H4 (cell line): Measurements from ENCODE around the gene FARP1. TPM values are rescaled to one million over a fixed set of nuclear protein-coding genes. Genes with fewer than 3 reads are reported as not detected.
"Not testable (repeated sequence)": the region's sequence is repeated elsewhere in the genome, so short reads cannot be mapped to it uniquely, and the experiment has no call there.

Source experiments
- DNase-seq: peaks from one replicate; pipeline ENCODE4 v3.0.0-alpha.2; 2015; ENCODE audit warnings: low spot score
- total RNA-seq: library from RNA; depleted of rRNA; stranded (reverse); fragments of >200 nt; shearing (Covaris generic); gene quantifications from 2 replicates; pipeline ENCODE4 v1.2.3, GENCODE V29; 2014

FARP1 gene
- total RNA-seq, 1 experiment from 2014 or later: 6.3 TPM

DNA sequence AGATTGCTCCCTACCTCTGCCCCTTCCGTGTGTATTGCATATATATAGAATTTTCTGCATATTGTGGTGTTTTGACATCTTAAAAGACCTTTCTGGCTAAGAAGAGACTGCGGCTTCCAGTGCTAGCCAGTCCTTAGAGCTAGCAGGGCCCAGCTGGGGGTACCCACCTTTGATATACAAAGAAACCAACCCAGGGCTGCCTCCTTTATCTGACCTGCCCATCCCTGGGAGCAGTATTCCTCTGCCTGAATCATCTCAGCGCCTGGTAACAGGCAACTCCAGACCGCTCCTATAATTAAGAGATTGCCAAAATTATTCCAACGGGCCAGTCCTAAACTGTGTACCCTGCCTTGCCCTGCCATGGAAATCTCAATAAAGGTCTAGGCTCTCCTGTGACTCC, 220.4 kb downstream of the FARP1 start:
- no peak for DNase-seq

DNA sequence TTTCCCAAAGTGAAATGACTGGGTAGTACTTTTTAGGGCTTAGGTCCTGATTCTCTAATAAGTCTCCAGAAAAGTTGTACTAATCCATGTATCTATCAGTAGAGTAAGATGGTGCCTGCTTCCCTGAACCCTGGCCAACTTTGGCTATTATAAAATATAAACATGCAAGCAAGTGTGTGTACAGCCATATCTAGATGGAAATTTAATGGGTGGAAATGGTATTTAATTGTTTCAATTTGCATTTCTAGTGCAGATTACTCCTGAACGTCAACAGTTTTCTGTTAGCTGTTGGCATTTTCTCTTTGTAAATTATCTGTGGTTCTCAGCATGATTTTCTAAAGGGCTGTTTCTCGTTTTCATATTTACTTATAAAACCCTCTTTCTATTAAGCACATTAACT, 221.3 kb downstream of the FARP1 start:
- no peak for DNase-seq

DNA sequence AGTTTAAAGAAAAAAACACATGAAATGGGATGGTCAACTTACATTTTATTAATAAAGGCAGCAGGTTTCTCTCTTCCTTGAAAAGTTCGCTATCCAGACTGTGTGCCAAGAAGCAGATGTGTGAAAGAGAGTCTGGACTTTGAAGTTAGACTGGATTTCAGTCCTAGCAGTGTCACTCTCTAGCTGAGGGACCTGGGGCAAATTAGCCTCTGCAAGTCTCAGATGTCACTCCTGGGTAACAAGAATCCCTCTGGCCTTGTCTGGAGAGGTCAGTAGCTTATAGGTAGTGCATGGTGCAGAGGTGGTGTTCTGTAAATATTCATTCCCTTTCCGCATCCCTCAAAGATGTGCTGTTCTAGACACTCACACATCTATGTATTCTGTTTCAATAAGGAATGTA, 221.8 kb downstream of the FARP1 start:
- no peak for DNase-seq

DNA sequence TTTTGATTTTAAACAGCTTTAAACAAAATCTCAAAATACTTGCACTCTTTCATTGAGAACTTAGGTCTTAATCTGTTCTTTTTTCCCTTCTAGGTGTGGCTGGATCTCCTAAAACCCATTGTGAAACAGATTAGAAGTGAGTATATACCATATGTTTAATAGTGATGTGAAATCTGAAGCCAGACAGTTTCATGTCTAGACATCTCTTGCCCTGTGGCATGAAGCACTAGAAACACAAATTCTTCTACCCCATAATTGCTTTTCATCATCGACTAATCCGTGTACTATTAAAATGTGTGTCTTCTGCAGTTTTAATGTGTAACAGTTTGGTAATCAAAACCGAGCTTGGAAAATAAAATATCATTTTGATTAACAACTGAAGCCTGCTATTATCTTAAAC, 222.4 kb downstream of the FARP1 start:
- no peak for DNase-seq

DNA sequence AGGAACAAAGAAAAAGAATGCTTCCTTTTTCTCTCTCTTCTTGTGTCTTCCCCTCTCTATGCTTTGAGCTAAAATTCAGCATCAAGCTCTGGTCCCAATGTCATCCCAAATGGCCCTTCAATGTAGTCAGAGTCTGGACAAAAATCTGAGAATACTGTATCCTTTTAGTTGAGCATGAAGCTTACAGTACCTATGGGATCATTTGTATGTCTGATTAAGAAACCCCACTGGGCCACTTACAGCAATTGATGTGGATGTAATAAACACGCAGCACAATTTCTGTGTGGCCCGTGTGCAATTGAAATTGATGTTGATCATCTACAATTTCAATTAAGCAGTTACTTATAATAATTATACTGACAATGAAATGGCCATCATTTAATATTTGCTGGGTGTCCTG, 223.1 kb downstream of the FARP1 start:
- no peak for DNase-seq

DNA sequence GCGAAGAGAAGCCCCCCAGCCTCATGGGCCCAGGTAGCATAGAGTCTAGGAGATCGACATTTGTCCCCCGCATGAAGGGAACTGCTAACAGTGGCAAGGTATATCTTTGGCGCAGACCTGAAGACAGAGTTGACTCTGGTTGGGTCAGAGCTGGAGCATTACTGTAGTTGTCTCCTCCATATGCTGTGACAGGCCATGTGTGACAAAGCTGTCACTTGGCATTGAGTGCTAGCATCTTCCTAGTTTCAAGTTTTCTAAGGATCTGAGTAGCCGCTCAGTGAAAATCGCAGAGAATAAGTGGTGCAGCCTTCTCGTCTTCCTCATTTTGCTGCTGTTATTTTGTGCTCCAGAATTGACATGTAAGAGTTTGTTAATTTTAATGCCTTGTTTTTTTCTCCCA, 223.5 kb downstream of the FARP1 start:
- no peak for DNase-seq

DNA sequence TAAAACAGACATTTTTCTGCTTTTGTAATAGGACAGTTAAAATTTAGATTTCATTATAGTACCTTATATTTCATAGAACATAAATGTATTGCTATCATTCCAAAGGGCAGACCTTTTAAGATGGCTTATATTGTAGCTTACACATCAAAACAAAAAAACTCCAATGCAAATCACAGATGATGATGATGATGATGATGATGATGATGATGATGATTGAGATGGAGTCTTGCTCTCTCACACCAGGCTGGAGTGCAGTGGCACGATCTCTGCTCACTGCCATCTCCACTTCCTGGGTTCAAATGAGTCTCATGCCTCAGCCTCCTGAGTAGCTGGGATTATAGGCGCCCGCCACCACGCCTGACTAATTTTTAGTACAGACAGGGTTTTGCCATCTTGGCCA, 224.1 kb downstream of the FARP1 start:
- no peak for DNase-seq

DNA sequence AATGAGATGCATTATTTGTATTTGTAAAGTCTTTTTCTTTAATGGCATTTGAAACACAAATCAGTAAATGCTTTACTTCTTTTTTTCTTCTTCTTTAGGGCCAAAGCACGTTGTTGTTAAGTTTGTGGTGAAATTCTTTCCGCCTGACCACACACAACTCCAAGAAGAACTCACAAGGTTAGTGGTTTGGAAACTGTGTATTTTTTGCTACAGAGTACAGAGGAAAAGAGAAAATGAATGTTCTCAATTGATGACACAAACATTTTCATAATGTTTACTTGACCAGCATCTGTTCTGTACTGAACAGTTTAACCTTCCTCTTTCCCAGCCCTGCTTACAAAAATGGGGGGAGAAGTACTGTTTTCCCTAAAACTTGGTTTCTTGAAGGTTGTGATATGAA, 225.1 kb downstream of the FARP1 start:
- peak; percentile 20 for DNase-seq

DNA sequence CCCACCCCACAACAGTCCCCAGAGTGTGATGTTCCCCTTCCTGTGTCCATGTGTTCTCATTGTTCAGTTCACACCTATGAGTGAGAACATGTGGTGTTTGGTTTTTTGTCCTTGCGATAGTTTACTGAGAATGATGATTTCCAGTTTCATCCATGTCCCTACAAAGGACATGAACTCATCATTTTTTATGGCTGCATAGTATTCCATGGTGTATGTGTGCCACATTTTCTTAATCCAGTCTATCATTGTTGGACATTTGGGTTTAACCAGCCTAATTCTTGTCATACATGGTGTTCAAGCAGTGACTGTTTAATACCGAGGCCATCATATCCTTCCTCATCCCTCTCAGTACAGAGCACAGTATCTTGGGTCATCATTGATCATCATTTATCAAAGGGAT, 226.6 kb downstream of the FARP1 start:
- not testable (repeated sequence) for DNase-seq

DNA sequence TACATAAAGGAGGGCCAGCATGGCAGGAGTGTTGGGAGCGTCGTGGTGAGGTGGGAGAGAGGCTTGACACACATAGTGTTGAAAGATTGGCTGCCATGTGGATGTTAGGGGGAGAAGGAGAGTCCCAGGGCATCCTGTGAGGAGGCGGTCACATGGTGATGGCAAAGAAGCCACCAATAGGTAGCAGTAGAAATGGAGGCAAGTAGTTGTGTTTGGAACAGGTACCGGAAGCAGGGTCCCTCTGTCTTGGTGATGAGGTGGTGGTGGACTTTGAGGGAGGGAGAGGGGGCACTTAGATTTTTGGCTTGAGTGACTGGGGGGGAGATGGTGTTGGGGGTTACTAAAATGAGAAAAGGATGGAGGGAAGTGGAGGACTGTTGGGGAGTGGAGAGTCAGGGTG, 227.4 kb downstream of the FARP1 start:
- DNase-seq: no peak

DNA sequence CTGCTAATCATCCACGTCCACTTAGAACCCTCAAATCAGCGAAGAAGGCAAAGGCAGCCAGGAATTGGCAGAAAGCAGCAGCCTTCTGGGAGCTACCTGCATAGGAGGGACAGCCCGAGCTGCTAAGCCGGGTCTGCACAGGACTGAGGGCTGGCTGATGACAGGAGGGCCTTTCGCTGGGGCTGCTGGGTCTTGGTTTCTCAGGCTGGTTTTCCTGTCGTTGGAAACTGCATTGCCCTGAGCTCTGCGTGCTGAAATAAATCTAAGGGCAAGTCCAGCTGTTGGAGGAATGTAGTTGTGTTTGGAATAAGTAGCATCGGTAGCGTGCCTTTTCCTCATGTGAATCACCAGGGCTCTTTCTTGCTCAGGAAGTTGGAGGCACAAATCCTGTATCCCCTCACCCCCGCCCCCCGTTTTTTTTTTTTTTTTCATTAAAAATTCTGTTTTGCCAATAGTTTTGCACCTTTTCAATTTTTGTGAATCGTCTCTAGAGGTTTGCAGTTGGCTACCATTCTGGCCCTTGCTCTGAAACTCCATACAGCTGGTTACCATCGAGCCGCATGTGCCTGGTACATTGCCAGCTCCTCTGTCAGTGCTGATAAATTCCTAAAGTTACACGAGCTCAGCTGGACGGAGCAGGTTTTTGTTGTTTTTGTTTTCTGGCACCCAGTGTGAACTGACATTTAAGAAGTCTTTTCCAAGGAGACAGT, 228.1 kb downstream of the FARP1 start:
- no peak for DNase-seq

DNA sequence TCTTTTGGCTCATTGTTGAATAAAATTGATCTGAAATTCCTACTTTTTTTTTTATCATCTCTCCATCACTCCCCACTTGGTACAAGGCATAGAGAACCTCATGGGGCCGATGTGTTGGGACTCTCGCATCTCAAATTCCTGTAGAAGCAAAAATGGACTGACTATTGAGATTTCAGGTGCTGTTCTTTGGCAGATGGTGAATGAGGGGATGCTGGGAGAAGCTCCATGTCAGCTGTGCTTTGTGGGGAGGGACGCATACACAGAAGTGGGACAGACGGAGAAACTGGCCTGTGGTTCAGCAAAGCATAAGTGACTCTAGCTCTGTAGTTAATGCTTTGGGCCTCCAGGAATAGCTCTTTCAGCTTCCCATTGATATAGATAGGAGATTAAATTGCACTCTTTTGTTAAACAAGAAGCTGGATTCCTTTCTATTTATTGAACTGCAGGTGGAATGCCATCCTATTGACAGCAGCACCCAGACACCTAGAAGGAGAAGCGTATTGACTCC, 228.7 kb downstream of the FARP1 start:
- DNase-seq: no peak

DNA sequence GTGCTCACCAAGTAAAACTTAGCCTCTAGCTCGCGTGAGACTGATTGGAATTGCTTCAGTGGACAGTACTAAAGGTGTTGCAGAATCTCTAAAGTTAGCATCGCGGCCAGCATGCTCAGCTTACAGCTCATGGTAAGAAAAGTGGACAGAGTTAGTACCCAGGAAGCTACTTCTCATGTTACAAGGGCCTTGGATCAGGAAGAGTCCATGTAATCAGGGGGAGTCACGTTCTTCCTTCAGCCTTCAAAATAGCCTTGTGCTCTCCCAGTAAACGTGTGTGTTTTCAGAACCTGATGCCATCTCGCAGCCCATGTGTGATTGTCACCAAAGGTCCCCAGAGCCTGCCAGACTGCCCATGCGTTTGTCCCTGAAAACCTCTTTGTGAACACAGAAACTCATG, 230.0 kb downstream of the FARP1 start:
- no peak for DNase-seq

DNA sequence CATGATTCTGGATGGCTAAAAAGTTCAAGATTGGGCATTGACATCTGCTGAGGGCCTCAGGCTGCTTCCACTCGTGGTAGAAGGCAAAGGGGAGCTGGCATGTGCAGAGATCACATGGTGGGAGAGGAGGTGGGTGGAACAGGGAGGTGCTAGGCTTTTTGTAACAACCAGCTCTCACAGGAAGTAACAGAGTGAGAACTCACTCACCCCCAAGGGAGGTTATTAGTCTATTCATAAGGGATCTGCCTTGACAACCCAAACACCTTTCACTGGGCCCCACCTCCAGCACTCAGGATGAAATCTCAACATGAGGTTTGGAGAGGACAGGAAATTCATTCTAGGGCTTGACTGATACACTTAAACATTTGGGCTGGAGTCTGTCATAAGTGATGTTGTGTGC, 231.9 kb downstream of the FARP1 start:
- no peak for DNase-seq

DNA sequence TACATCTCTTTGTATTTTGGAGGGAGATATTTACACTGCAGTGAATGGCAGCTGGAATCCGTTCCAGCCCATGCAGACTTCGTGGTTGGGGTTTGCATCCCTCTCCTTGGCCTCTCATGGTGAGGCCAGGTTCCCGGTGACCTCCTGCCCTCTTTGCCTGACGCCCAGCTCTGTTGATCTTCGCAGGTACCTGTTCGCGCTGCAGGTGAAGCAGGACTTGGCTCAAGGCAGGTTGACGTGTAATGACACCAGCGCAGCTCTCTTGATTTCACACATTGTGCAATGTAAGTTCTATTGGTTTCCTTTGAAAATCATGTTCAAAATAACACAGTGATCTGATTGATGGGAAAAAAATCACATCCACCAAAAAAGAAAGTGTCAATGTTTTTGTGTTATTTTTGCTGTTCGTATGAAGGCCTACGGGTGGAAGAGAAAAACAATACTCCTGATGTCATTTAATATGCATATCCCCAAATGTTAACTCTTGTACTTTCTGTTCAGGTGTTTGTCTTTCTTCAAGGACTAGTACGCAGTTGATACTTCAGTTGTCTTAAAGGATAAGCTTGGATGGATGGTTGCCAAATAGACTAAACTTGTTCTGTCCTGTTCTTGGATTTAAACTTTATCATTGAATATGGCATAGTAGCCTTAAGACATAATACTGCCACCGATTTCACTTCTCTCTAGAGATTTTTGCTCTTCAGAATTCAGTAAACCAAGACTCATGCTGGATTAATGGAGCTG, 234.9 kb downstream of the FARP1 start:
- no peak for DNase-seq

DNA sequence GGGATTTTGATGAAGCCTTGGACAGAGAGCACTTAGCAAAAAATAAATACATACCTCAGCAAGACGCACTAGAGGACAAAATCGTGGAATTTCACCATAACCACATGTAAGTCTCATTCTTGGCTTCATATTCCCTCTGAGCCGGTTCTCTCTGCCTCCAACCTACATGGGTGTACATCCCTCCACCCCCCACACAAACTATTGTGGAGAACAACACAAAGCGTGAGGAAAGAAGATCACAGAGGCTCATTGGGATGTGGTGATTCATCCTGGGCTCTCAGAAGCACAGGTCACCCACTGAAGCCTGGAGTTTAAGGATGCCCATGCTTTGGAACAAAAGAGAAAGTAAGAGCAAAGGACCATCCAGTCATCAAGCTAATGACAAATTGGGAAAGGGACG, 241.8 kb downstream of the FARP1 start:
- DNase-seq: no peak

DNA sequence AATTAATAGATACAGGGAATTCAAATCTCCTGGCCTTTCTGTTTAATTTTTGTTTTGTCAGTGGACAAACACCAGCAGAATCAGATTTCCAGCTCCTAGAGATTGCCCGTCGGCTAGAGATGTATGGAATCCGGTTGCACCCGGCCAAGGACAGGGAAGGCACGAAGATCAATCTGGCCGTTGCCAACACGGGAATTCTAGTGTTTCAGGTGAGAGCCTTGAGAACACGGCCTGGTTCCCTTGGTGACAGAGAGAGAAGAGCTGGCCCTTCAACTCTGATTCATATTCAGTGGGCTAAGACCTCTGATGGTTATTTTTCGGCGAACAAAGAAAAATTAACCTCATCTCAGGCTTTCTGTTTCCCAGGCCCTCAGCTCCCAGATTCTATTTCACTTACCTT, 242.7 kb downstream of the FARP1 start:
- no peak for DNase-seq

DNA sequence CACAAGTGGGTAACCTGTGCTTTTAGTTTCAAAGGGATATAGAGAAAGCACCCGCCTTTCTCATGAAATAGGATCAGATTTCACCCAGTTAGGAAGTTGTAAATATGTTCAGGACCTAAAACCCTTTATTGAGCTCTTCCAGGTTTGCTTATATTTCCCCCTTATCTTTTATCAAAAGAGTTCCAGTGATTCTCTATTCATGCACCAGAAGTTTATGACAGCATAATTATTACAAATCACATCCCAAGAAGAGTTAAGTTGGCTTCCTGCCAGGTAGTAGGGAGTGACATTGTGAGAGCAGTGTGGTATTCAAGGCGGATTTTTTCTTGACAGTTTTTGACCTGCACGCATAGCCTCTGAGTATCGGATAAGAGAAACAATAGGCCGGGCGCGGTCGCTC, 243.7 kb downstream of the FARP1 start:
- no peak for DNase-seq

DNA sequence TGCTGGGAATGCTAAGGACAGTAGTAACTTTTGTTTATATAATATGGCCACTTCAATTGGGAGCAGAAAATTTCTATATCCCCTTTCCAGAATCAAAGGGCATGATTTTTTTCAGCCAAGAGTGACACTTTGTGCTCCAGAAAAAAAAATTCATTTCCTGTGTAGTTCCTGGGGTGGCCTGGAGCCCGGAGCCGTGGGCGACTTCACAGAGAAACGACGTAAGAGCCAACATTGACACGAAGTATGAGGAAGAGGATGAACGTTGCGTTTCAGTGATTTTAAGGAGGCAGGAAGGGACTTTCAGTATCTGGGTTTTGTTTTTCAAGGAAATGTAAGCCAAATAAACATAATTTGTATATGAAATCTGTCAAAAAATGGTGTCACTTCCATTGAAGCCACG, 246.4 kb downstream of the FARP1 start:
- no peak for DNase-seq

DNA sequence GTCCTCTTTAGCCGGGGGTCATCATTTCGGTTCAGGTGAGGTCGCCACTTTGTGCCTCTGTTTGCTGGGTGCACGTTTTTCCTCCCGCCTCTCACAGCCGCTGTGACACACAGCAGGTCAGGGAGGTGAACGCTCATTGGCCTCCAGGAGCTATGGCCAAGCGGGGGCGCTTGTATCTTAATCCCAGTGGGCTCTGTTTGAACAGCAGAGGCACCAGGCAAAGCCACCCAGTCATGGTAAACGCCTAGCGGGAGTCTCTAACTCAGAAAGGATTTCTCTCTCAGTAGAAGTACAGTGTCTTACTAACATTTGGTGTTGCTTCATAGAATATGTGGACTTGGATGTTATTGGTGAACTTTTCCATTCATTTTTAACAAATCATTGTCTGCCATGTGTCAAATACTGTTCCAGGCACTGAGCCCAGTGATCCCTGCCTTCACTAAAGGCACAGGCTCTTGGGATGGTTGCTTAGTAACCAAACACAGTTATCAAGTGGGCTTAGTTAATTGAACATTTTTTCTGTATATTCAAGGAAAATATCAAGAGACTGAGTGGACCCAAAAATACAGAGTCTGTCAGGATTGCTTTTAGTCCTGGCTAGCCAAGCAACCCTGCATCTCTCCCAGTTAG, 247.3 kb downstream of the FARP1 start:
- DNase-seq: no peak

DNA sequence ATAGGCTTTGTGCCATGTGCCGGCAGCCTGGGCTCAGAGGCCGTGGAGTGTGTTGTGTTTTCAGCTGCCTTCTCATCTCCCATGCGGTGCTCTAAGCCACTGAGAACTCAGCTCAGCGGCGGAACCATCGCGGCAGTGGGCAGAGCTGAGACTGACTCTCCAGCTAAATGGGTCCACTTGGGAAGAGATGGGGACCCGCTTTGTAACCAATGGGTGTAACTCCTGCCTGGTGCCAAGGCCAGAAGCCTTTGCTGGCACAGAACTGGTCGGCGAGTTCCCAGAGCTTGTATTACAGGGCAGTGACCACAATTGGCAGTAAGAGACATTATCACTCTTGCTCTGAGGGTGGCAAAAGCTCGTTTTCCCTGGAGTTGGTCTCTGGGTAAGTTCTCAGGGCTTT, 251.0 kb downstream of the FARP1 start:
- no peak for DNase-seq

DNA sequence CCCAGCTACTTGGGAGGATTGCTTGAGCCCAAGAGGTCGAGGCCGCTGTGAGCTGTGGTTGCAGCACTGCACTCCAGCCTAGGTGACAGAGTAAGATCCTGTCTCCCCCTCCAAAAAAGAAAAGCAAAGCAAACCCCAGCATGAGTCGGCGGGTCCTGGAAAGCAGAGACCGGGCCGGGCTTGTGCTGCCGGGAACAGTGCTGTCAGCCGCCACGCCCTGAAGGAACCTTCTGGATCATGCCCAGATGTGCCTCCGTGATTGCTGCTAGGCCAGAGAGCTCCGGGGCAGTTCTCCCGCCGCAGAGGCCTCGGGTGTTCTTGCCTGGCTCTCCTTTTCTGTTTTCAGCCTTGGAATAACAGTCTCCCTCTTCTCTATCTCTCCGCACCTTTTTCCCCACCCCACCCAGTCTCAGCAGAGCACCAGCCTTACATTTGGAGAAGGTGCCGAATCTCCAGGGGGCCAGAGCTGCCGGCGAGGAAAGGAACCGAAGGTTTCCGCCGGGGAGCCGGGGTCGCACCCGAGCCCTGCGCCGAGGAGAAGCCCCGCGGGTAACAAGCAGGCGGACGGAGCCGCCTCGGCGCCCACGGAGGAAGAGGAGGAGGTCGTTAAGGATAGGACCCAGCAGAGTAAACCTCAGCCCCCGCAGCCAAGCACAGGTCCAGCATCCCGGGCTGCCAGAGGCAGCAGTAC, 252.1 kb downstream of the FARP1 start:
- no peak for DNase-seq
